ENCODE measurements around the gene ODAPH.

GRCh38 chr4:75549019-75549418 lies 6.8 kb upstream of the ODAPH start:
- no peak for TF ChIP-seq CTCF (conservative IDR thresholded peaks at IDR 0.05 in 1 of 2, IDR thresholded peaks at IDR 0.05 in 1 of 2; ENCODE audit: low read depth in 1 of 2, low read length in 2 of 2)
- TF ChIP-seq EZH2 (IDR thresholded peaks at IDR 0.05; ENCODE audit: low read length, missing control alignments): no peak
